Measurements from ENCODE around the gene TMEM114. TPM values are rescaled to one million over a fixed set of nuclear protein-coding genes. Genes with fewer than 3 reads are reported as not detected.
"Not testable (repeated sequence)": the region's sequence is repeated elsewhere in the genome, so short reads cannot be mapped to it uniquely, and the experiment has no call there.

TMEM114 gene
- total RNA-seq, 1 experiment from 2014 or later, result not detected

- intact Hi-C loops (cut with micrococcal nuclease; ENCODE audit: unreplicated experiment), result loop anchor here (5.0 kb wide), 1 partner anchor 442 kb away; no protein-coding TSS in a partner anchor
- H2AFZ ChIP-seq, result no peak overlapping the region
- H3K27me3 ChIP-seq (ENCODE audit: insufficient read depth, low read depth), result peaks cover 12% of the 10 kb centered on the region
- no peaks in the 10 kb centered on the region for H3K9me2 ChIP-seq (ENCODE audit: insufficient read depth)
- peaks cover 3% of the 10 kb centered on the region; the same call in 1 of the 2 replicates for H3F3A ChIP-seq (ENCODE audit: insufficient read depth, low read depth)
- no peaks in the 10 kb centered on the region for H4K20me1 ChIP-seq (ENCODE audit: insufficient read depth)
- TF ChIP-seq CTCF (conservative IDR thresholded peaks at IDR 0.05) (no peak), EZH2 (IDR thresholded peaks at IDR 0.05; ENCODE audit: low read depth) (no peak)
- no TSS peak for BruUV-seq (replicated peaks)
- POLR2A ChIA-PET (ENCODE audit: unreplicated experiment), result no interaction called here
- no peak overlapping the region for H3K27ac ChIP-seq
- DNase-seq, result no peak
- H3K4me3 ChIP-seq, result no peak overlapping the region
- H3K4me1 ChIP-seq (replicated peaks; ENCODE audit: insufficient read depth), result no peaks in the 10 kb centered on the region
- CTCF ChIA-PET, result no interaction called here
- H3K9me3 ChIP-seq (ENCODE audit: insufficient read depth, low read depth), result no peaks in the 10 kb centered on the region
- no peak overlapping the region for H3K4me2 ChIP-seq
- H3K36me3 ChIP-seq (ENCODE audit: low read depth), result no peaks in the 10 kb centered on the region
- no peaks in the 10 kb centered on the region for H3K79me2 ChIP-seq (ENCODE audit: low read depth)
Observed at GRCh38 chr16:8564934-8565345, 25.4 kb downstream of the TMEM114 start.

- BruUV-seq (replicated peaks); intact Hi-C loops (cut with micrococcal nuclease; ENCODE audit: unreplicated experiment); H3K27ac ChIP-seq; H4K20me1 ChIP-seq (ENCODE audit: insufficient read depth); POLR2A ChIA-PET (ENCODE audit: unreplicated experiment); DNase-seq; H3K4me2 ChIP-seq; H3K4me3 ChIP-seq; H3F3A ChIP-seq (ENCODE audit: insufficient read depth, low read depth); H3K4me1 ChIP-seq (replicated peaks; ENCODE audit: insufficient read depth); H3K79me2 ChIP-seq (ENCODE audit: low read depth); CTCF ChIA-PET; H3K36me3 ChIP-seq (ENCODE audit: low read depth); H2AFZ ChIP-seq; H3K9me2 ChIP-seq (ENCODE audit: insufficient read depth); H3K9me3 ChIP-seq (ENCODE audit: insufficient read depth, low read depth): not testable (repeated sequence)
- H3K27me3 ChIP-seq (ENCODE audit: insufficient read depth, low read depth), result peaks cover 19% of the 10 kb centered on the region
Observed at GRCh38 chr16:8563944-8564540, 26.3 kb downstream of the TMEM114 start.

GRCh38 chr16:8561496-8561895 is 28.8 kb downstream of the TMEM114 start:
- no peak overlapping the region for H3K4me3 ChIP-seq
- no peaks in the 10 kb centered on the region for H3K79me2 ChIP-seq (ENCODE audit: low read depth)
- no peaks in the 10 kb centered on the region for H3K36me3 ChIP-seq (ENCODE audit: low read depth)
- intact Hi-C loops (cut with micrococcal nuclease; ENCODE audit: unreplicated experiment), result no loop called here
- peaks cover 40% of the 10 kb centered on the region for H3K27me3 ChIP-seq (ENCODE audit: insufficient read depth, low read depth)
- CTCF ChIA-PET, result no interaction called here
- H2AFZ ChIP-seq, result no peak overlapping the region
- no TSS peak for BruUV-seq (replicated peaks)
- H3K4me2 ChIP-seq, result no peak overlapping the region
- no peaks in the 10 kb centered on the region for H3K9me3 ChIP-seq (ENCODE audit: insufficient read depth, low read depth)
- no peaks in the 10 kb centered on the region for H3K9me2 ChIP-seq (ENCODE audit: insufficient read depth)
- H3F3A ChIP-seq (ENCODE audit: insufficient read depth, low read depth), result peaks cover 3% of the 10 kb centered on the region; the same call in 1 of the 2 replicates
- H4K20me1 ChIP-seq (ENCODE audit: insufficient read depth), result no peaks in the 10 kb centered on the region
- no peaks in the 10 kb centered on the region for H3K4me1 ChIP-seq (replicated peaks; ENCODE audit: insufficient read depth)
- no peak overlapping the region for H3K27ac ChIP-seq
- POLR2A ChIA-PET (ENCODE audit: unreplicated experiment), result no interaction called here
- no peak for DNase-seq
- TF ChIP-seq CTCF (conservative IDR thresholded peaks at IDR 0.05), result no peak
- TF ChIP-seq EZH2 (IDR thresholded peaks at IDR 0.05; ENCODE audit: low read depth), result no peak

- BruUV-seq (replicated peaks), result no TSS peak
- Histone ChIP-seq H3F3A (ENCODE audit: insufficient read depth, low read depth) (no peaks in the 10 kb centered on the region), H3K4me2 (no peak overlapping the region), H3K4me1 (replicated peaks; ENCODE audit: insufficient read depth) (no peaks in the 10 kb centered on the region), H3K4me3 (no peak overlapping the region), H3K9me2 (ENCODE audit: insufficient read depth) (no peaks in the 10 kb centered on the region), H3K27ac (no peak overlapping the region), H2AFZ (no peak overlapping the region), H3K9me3 (ENCODE audit: insufficient read depth, low read depth) (no peaks in the 10 kb centered on the region), H4K20me1 (ENCODE audit: insufficient read depth) (no peaks in the 10 kb centered on the region), H3K36me3 (ENCODE audit: low read depth) (no peaks in the 10 kb centered on the region), H3K79me2 (ENCODE audit: low read depth) (no peaks in the 10 kb centered on the region), H3K27me3 (ENCODE audit: insufficient read depth, low read depth) (peaks cover 92% of the 10 kb centered on the region)
- CTCF ChIA-PET, result no interaction called here
- TF ChIP-seq EZH2 (IDR thresholded peaks at IDR 0.05; ENCODE audit: low read depth), result no peak
- no peak for TF ChIP-seq CTCF (conservative IDR thresholded peaks at IDR 0.05)
- DNase-seq, result no peak
- intact Hi-C loops (cut with micrococcal nuclease; ENCODE audit: unreplicated experiment), result no loop called here
- POLR2A ChIA-PET (ENCODE audit: unreplicated experiment), result no interaction called here
Observed at GRCh38 chr16:8555400-8555799, 34.9 kb downstream of the TMEM114 start.
